ENCODE results near the gene STARD5.

DNA sequence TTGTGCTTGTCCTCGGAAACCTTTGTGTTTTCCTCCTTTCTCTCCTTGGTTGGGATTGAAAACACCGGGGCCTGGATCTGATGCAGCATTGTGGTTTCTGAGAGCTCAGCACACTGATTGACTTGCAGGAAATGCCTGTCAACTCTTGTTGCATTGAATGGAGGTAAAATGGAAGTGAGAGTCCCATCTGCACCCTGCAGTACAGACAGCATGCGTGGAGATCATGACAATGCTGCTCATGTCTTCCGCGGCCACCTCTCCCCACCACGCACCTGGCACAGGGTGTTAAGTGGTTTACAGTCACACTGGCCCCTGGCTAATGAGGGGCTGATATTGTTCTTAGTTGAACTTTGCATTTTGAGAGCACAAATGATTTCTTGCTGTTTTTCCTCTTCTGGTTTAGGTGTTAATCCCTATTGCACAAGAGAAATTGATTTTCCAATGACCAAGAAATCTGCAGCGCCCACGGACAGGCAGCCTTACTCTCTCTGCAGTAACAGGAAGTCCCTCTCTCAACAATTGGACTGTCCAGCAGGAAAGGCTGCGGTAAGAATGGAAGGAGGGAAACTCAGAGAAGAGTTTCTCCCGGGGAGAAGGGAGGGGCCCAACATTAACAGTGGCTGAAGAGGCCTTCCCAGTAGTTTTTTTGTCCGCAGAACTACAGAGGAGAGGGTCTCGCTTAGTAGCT lies 58.5 kb downstream of the STARD5 start:
- TF ChIP-seq, protein P1, sequence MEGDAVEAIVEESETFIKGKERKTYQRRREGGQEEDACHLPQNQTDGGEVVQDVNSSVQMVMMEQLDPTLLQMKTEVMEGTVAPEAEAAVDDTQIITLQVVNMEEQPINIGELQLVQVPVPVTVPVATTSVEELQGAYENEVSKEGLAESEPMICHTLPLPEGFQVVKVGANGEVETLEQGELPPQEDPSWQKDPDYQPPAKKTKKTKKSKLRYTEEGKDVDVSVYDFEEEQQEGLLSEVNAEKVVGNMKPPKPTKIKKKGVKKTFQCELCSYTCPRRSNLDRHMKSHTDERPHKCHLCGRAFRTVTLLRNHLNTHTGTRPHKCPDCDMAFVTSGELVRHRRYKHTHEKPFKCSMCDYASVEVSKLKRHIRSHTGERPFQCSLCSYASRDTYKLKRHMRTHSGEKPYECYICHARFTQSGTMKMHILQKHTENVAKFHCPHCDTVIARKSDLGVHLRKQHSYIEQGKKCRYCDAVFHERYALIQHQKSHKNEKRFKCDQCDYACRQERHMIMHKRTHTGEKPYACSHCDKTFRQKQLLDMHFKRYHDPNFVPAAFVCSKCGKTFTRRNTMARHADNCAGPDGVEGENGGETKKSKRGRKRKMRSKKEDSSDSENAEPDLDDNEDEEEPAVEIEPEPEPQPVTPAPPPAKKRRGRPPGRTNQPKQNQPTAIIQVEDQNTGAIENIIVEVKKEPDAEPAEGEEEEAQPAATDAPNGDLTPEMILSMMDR (IDR thresholded peaks at IDR 0.05; ENCODE audit: control extremely low read depth in 1 of 3, insufficient read depth in 1 of 3, low read depth in 1 of 3, low read length in 3 of 3): no peak
- no peak for TF ChIP-seq SIX5 (IDR thresholded peaks at IDR 0.05; ENCODE audit: low read depth, low read length)
- TF ChIP-seq, protein P2, sequence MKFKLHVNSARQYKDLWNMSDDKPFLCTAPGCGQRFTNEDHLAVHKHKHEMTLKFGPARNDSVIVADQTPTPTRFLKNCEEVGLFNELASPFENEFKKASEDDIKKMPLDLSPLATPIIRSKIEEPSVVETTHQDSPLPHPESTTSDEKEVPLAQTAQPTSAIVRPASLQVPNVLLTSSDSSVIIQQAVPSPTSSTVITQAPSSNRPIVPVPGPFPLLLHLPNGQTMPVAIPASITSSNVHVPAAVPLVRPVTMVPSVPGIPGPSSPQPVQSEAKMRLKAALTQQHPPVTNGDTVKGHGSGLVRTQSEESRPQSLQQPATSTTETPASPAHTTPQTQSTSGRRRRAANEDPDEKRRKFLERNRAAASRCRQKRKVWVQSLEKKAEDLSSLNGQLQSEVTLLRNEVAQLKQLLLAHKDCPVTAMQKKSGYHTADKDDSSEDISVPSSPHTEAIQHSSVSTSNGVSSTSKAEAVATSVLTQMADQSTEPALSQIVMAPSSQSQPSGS (IDR thresholded peaks at IDR 0.05; ENCODE audit: low read length): no peak
- TF ChIP-seq CEBPB (IDR thresholded peaks at IDR 0.05; ENCODE audit: low read depth, low read length): no peak
- TF ChIP-seq EZH2 (IDR thresholded peaks at IDR 0.05; ENCODE audit: low read depth, low read length, severe bottlenecking): no peak

Data from H1 (cell line).